ENCODE measurements around the gene CHRNB4.

CHRNB4 gene

DNA sequence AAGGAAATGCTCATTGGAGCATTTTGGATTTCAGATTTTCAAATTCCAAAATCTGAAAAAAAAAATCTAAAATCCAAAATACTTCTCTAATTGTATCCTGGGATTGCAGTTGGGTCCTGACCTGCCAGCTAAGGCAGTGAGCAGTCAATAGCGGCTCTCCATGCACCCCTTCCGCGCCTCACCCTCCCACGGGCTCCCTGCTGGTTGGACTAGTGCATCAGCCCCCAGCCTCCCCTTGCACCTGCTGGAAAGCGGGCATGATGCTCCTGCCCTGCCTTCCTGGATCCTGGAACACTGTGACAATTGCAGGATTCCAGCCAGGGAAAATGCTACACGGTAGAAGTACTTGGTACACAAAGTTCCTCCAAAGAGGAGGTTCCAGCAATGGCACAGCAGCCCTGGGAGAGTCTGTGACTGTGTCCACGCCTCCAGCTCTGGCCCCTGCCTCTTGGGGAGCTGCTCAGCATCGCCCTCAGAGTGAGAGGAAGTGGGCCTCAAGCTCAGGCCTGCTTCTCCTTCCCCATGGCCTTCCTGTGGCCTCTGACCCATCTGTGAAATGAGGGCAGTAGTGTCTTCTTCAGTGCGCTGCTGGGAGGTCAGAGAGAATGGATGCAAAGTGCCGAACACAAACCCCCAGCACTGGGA is 39.5 kb upstream of the CHRNB4 start:
- Histone ChIP-seq H3K9ac (no peak overlapping the region), H3K4me2 (ENCODE audit: low read length) (no peak overlapping the region), H3K4me3 (ENCODE audit: low read depth, low read length) (no peak overlapping the region), H3K9me3 (ENCODE audit: control insufficient read depth, low read length) (no peaks in the 10 kb centered on the region), H3K36me3 (ENCODE audit: control insufficient read depth, insufficient read depth, low read length) (no peaks in the 10 kb centered on the region), H3K27ac (no peak overlapping the region), H3K79me2 (no peaks in the 10 kb centered on the region), H3K4me1 (peaks cover 4% of the 10 kb centered on the region), H2AFZ (no peak overlapping the region), H3K27me3 (ENCODE audit: control insufficient read depth, insufficient read depth, low read length) (no peaks in the 10 kb centered on the region)
- TF ChIP-seq, protein P1, sequence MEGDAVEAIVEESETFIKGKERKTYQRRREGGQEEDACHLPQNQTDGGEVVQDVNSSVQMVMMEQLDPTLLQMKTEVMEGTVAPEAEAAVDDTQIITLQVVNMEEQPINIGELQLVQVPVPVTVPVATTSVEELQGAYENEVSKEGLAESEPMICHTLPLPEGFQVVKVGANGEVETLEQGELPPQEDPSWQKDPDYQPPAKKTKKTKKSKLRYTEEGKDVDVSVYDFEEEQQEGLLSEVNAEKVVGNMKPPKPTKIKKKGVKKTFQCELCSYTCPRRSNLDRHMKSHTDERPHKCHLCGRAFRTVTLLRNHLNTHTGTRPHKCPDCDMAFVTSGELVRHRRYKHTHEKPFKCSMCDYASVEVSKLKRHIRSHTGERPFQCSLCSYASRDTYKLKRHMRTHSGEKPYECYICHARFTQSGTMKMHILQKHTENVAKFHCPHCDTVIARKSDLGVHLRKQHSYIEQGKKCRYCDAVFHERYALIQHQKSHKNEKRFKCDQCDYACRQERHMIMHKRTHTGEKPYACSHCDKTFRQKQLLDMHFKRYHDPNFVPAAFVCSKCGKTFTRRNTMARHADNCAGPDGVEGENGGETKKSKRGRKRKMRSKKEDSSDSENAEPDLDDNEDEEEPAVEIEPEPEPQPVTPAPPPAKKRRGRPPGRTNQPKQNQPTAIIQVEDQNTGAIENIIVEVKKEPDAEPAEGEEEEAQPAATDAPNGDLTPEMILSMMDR (IDR thresholded peaks at IDR 0.05), result no peak

- Histone ChIP-seq H3K9ac (no peak overlapping the region), H3K27me3 (ENCODE audit: control insufficient read depth, insufficient read depth, low read length) (no peaks in the 10 kb centered on the region), H3K36me3 (ENCODE audit: control insufficient read depth, insufficient read depth, low read length) (no peaks in the 10 kb centered on the region), H2AFZ (no peak overlapping the region), H3K4me3 (ENCODE audit: low read depth, low read length) (no peak overlapping the region), H3K9me3 (ENCODE audit: control insufficient read depth, low read length) (no peaks in the 10 kb centered on the region), H3K79me2 (no peaks in the 10 kb centered on the region), H3K27ac (no peak overlapping the region), H3K4me1 (no peaks in the 10 kb centered on the region), H3K4me2 (ENCODE audit: low read length) (no peak overlapping the region)
- TF ChIP-seq, protein P1 (IDR thresholded peaks at IDR 0.05), result no peak
These were observed 38.1 kb upstream of the CHRNB4 start for GRCh38 chr15:78679089-78679511.

- Histone ChIP-seq H3K4me1 (no peaks in the 10 kb centered on the region), H3K9me3 (ENCODE audit: control insufficient read depth, low read length) (no peaks in the 10 kb centered on the region), H3K9ac (no peak overlapping the region), H3K79me2 (no peaks in the 10 kb centered on the region), H3K27me3 (ENCODE audit: control insufficient read depth, insufficient read depth, low read length) (no peaks in the 10 kb centered on the region), H2AFZ (no peak overlapping the region), H3K36me3 (ENCODE audit: control insufficient read depth, insufficient read depth, low read length) (no peaks in the 10 kb centered on the region), H3K27ac (no peak overlapping the region), H3K4me2 (ENCODE audit: low read length) (no peak overlapping the region), H3K4me3 (ENCODE audit: low read depth, low read length) (no peak overlapping the region)
- TF ChIP-seq, protein P1 (IDR thresholded peaks at IDR 0.05), result no peak
These were observed 35.6 kb upstream of the CHRNB4 start for GRCh38 chr15:78676424-78677110.

GRCh38 chr15:78675617-78676360 is 34.8 kb upstream of the CHRNB4 start:
- no peak overlapping the region for H2AFZ ChIP-seq
- H3K79me2 ChIP-seq, result no peaks in the 10 kb centered on the region
- H3K4me1 ChIP-seq, result no peaks in the 10 kb centered on the region
- no peaks in the 10 kb centered on the region for H3K9me3 ChIP-seq (ENCODE audit: control insufficient read depth, low read length)
- no peaks in the 10 kb centered on the region for H3K27me3 ChIP-seq (ENCODE audit: control insufficient read depth, insufficient read depth, low read length)
- H3K4me2 ChIP-seq (ENCODE audit: low read length), result no peak overlapping the region
- no peak overlapping the region for H3K4me3 ChIP-seq (ENCODE audit: low read depth, low read length)
- H3K36me3 ChIP-seq (ENCODE audit: control insufficient read depth, insufficient read depth, low read length), result no peaks in the 10 kb centered on the region
- TF ChIP-seq, protein P1 (IDR thresholded peaks at IDR 0.05), result no peak
- H3K9ac ChIP-seq, result no peak overlapping the region
- no peak overlapping the region for H3K27ac ChIP-seq

Measured in parathyroid adenoma (tissue), 2 donors.